SK-N-MC (cell line): ENCODE data around the gene RALY.

Source experiments
- DNase-seq: peaks from one replicate; pipeline ENCODE4 v3.0.0-alpha.2; 2011; ENCODE audit warnings: low read depth, low spot score
- H3K27ac ChIP-seq: fragments of 200-600 bp; sonication (generic); 2 replicates; pipeline ENCODE4 v1.5.1; 2016; ENCODE audit warnings: mixed run types
- H3K36me3 ChIP-seq: fragments of 200-600 bp; sonication (generic); 2 replicates; pipeline ENCODE4 v1.6.1; 2017; ENCODE audit warnings: antibody characterized with exemption, low read length, mixed read lengths; ENCODE audit not compliant: insufficient read depth
- H3K4me3 ChIP-seq: fragments of 200-600 bp; sonication (generic); 2 replicates; pipeline ENCODE4 v1.5.1; 2016
- H3K9ac ChIP-seq: fragments of 200-600 bp; sonication (generic); 2 replicates; pipeline ENCODE4 v1.8.0; 2017; ENCODE audit warnings: mixed run types, mixed read lengths; ENCODE audit not compliant: insufficient read length
- H3K9me3 ChIP-seq: fragments of 200-600 bp; sonication (generic); 2 replicates; pipeline ENCODE4 v1.6.1; 2017; ENCODE audit warnings: low read depth, mild to moderate bottlenecking, antibody characterized with exemption, low read length, moderate library complexity, mixed read lengths
- EZH2 ChIP-seq: fragments of 200-600 bp; sonication (generic); IDR thresholded peaks from one replicate; pipeline ENCODE4 v1.6.1; 2017; ENCODE audit warnings: antibody characterized with exemption
- FOXP2 ChIP-seq: optimal IDR thresholded peaks from 2 replicates; pipeline ENCODE3; 2011; ENCODE audit warnings: mild to moderate bottlenecking, moderate library complexity; ENCODE audit not compliant: insufficient read depth; ENCODE audit errors: extremely low read length, control extremely low read depth
- POLR2AphosphoS5 ChIP-seq: IDR thresholded peaks from 2 replicates; pipeline ENCODE4 v1.6.1; 2012; ENCODE audit warnings: mild to moderate bottlenecking, low read depth, low read length, borderline replicate concordance

RALY gene

GRCh38 chr20:34006619-34007018, 12.9 kb downstream of the RALY start:
- Histone ChIP-seq H3K4me3 (no peak overlapping the region), H3K9ac (no peak overlapping the region), H3K27ac (no peak overlapping the region), H3K36me3 (0 out of 2 replicates have a peak, but pooled peaks cover 2% of the 10 kb centered on the region), H3K9me3 (no peaks in the 10 kb centered on the region)
- TF ChIP-seq EZH2 (no peak), POLR2AphosphoS5 (no peak), FOXP2 (no peak)
- no peak for DNase-seq

- no peak for TF ChIP-seq FOXP2
- TF ChIP-seq EZH2 = no peak
- TF ChIP-seq POLR2AphosphoS5 = no peak
- Histone ChIP-seq H3K36me3 (0 out of 2 replicates have a peak, but pooled peaks cover 2% of the 10 kb centered on the region), H3K9ac (no peak overlapping the region), H3K9me3 (no peaks in the 10 kb centered on the region), H3K4me3 (no peak overlapping the region), H3K27ac (no peak overlapping the region)
- DNase-seq = no peak
Observed at GRCh38 chr20:34008477-34008876, 14.8 kb downstream of the RALY start.

- no peaks in the 10 kb centered on the region; the same call in 1 of the 2 replicates for H3K36me3 ChIP-seq
- H3K9me3 ChIP-seq = no peaks in the 10 kb centered on the region
- DNase-seq = no peak
- no peak overlapping the region for H3K27ac ChIP-seq
- H3K9ac ChIP-seq = no peak overlapping the region
- H3K4me3 ChIP-seq = no peak overlapping the region
- TF ChIP-seq EZH2 = no peak
- TF ChIP-seq POLR2AphosphoS5 = no peak
- TF ChIP-seq FOXP2 = no peak
Observed at GRCh38 chr20:34010405-34010931, 16.8 kb downstream of the RALY start.

- no peak for DNase-seq
- TF ChIP-seq EZH2 (no peak), FOXP2 (no peak), POLR2AphosphoS5 (no peak)
- Histone ChIP-seq H3K36me3 (no peaks in the 10 kb centered on the region; the same call in 1 of the 2 replicates), H3K9me3 (no peaks in the 10 kb centered on the region), H3K9ac (no peak overlapping the region), H3K4me3 (no peak overlapping the region), H3K27ac (no peak overlapping the region)
Observed at GRCh38 chr20:34011275-34011674, 17.6 kb downstream of the RALY start.

- TF ChIP-seq FOXP2 (no peak), POLR2AphosphoS5 (no peak), EZH2 (no peak)
- Histone ChIP-seq H3K27ac (no peak overlapping the region), H3K9ac (no peak overlapping the region), H3K9me3 (no peaks in the 10 kb centered on the region), H3K36me3 (no peaks in the 10 kb centered on the region; the same call in 1 of the 2 replicates), H3K4me3 (no peak overlapping the region)
- DNase-seq = no peak
Observed at GRCh38 chr20:34012330-34012729, 18.6 kb downstream of the RALY start.

- no peak overlapping the region for H3K27ac ChIP-seq
- H3K9ac ChIP-seq = no peak overlapping the region
- no peak for DNase-seq
- no peaks in the 10 kb centered on the region; the same call in 1 of the 2 replicates for H3K36me3 ChIP-seq
- H3K9me3 ChIP-seq = no peaks in the 10 kb centered on the region
- no peak overlapping the region for H3K4me3 ChIP-seq
- TF ChIP-seq POLR2AphosphoS5 = no peak
- no peak for TF ChIP-seq FOXP2
- no peak for TF ChIP-seq EZH2
Observed at GRCh38 chr20:34012735-34013134, 19.0 kb downstream of the RALY start.

GRCh38 chr20:34013554-34013953, 19.8 kb downstream of the RALY start:
- H3K4me3 ChIP-seq = no peak overlapping the region
- H3K9me3 ChIP-seq = no peaks in the 10 kb centered on the region
- H3K36me3 ChIP-seq = no peaks in the 10 kb centered on the region; the same call in 1 of the 2 replicates
- H3K27ac ChIP-seq = no peak overlapping the region
- DNase-seq = no peak
- H3K9ac ChIP-seq = no peak overlapping the region
- no peak for TF ChIP-seq FOXP2
- no peak for TF ChIP-seq POLR2AphosphoS5
- TF ChIP-seq EZH2 = no peak

- TF ChIP-seq FOXP2 = no peak
- no peak for TF ChIP-seq EZH2
- no peak for TF ChIP-seq POLR2AphosphoS5
- no peaks in the 10 kb centered on the region for H3K9me3 ChIP-seq
- no peak overlapping the region for H3K27ac ChIP-seq
- no peak for DNase-seq
- no peaks in the 10 kb centered on the region; the same call in 1 of the 2 replicates for H3K36me3 ChIP-seq
- H3K4me3 ChIP-seq = no peak overlapping the region
- H3K9ac ChIP-seq = no peak overlapping the region
Observed at GRCh38 chr20:34014878-34015277, 21.2 kb downstream of the RALY start.

- H3K9me3 ChIP-seq = no peaks in the 10 kb centered on the region
- no peak for DNase-seq
- no peak overlapping the region for H3K9ac ChIP-seq
- TF ChIP-seq POLR2AphosphoS5 = no peak
- no peak overlapping the region for H3K27ac ChIP-seq
- no peaks in the 10 kb centered on the region; the same call in 1 of the 2 replicates for H3K36me3 ChIP-seq
- no peak overlapping the region for H3K4me3 ChIP-seq
Observed at GRCh38 chr20:34015401-34016335, 22.0 kb downstream of the RALY start.
